H1 (cell line): Measurements from ENCODE around the gene SERPINB1. TPM values are rescaled to one million over a fixed set of nuclear protein-coding genes. Genes with fewer than 3 reads are reported as not detected.

Experiments
- CTCF ChIA-PET: fragments of 300-600 bp; sonication (Branson Sonifier 250); formaldehyde crosslinking; loops from one replicate; lab custom pipeline; 2021; ENCODE audit not compliant: partially characterized antibody; lab: Charles Lee
- POLR2A ChIA-PET: fragments of 300-600 bp; sonication (Branson Sonifier 250); formaldehyde crosslinking; loops from one replicate; lab custom pipeline; 2021; ENCODE audit warnings: inconsistent platforms; ENCODE audit not compliant: partially characterized antibody; lab: Charles Lee
- DNase-seq, 2 experiments: peaks; one replicate each; pipeline versions ENCODE4 v3.0.0 to v3.0.0-alpha.2; 2010 to 2022; ENCODE audit warnings: low spot score in 2 of 2, low read depth in 1 of 2, mixed read lengths in 1 of 2
- FAIRE-seq: peaks from 2 replicates; lab custom pipeline; 2011; peaks lifted over from hg19 to GRCh38; lab: Jason Lieb, UNC
- H2AFZ ChIP-seq: 2 replicates; pipeline ENCODE4 v1.8.1; 2012; ENCODE audit warnings: low read length, inconsistent platforms
- H2AK5ac ChIP-seq: 2 replicates; pipeline ENCODE4 v1.6.1; 2013; ENCODE audit warnings: low read depth, low read length
- H2BK120ac ChIP-seq: replicated peaks from 2 replicates; pipeline ENCODE3; 2013; ENCODE audit warnings: low read depth, low read length, inconsistent platforms
- H2BK12ac ChIP-seq: 2 replicates; pipeline ENCODE4 v1.6.1; 2013; ENCODE audit warnings: low read depth, low read length
- H2BK15ac ChIP-seq: 2 replicates; pipeline ENCODE4 v1.6.1; 2013; ENCODE audit warnings: low read length
- H2BK20ac ChIP-seq: 2 replicates; pipeline ENCODE4 v1.6.1; 2013; ENCODE audit warnings: low read length
- H2BK5ac ChIP-seq: 2 replicates; pipeline ENCODE4 v1.6.1; 2013; ENCODE audit warnings: low read depth, low read length
- H3K14ac ChIP-seq: 2 replicates; pipeline ENCODE4 v1.6.1; 2013; ENCODE audit warnings: inconsistent platforms; ENCODE audit not compliant: insufficient read length
- H3K18ac ChIP-seq: 2 replicates; pipeline ENCODE4 v1.6.1; 2013; ENCODE audit warnings: low read length; ENCODE audit errors: extremely low read depth
- H3K23ac ChIP-seq: 2 replicates; pipeline ENCODE4 v1.6.1; 2013; ENCODE audit warnings: inconsistent platforms; ENCODE audit not compliant: insufficient read length
- H3K23me2 ChIP-seq: 2 replicates; pipeline ENCODE4 v1.6.1; 2013; ENCODE audit warnings: low read depth, low read length
- H3K27ac ChIP-seq: 2 replicates; pipeline ENCODE4 v1.6.1; 2011; ENCODE audit warnings: low read depth, low read length, inconsistent platforms
- H3K27me3 ChIP-seq, 4 experiments: replicated peaks in 1 of 4; 1 replicate in 1 of 4; 2 replicates in 3 of 4; pipeline versions ENCODE4 v1.6.1 to v1.8.1; 2011 to 2013; ENCODE audit warnings: low read length in 3 of 4, mild to moderate bottlenecking in 3 of 4, inconsistent platforms in 2 of 4, mixed read lengths in 2 of 4, moderate library complexity in 1 of 4; ENCODE audit not compliant: control insufficient read depth in 3 of 4, insufficient read depth in 3 of 4; ENCODE audit errors: extremely low read depth in 1 of 4
- H3K36me3 ChIP-seq, 4 experiments: 2 replicates each; pipeline versions ENCODE4 v1.6.1 to v1.8.1; 2011 to 2013; ENCODE audit warnings: mild to moderate bottlenecking in 4 of 4, low read length in 3 of 4, moderate library complexity in 2 of 4, control low read depth in 1 of 4, inconsistent platforms in 1 of 4; ENCODE audit not compliant: insufficient read depth in 4 of 4, control insufficient read depth in 2 of 4
- H3K4ac ChIP-seq: replicated peaks from 2 replicates; pipeline ENCODE3; 2013; ENCODE audit warnings: low read length, low read depth, mixed read lengths, inconsistent platforms; ENCODE audit not compliant: insufficient read length
- H3K4me1 ChIP-seq, 4 experiments: replicated peaks in 1 of 4; 1 replicate in 1 of 4; 2 replicates in 3 of 4; pipeline versions ENCODE4 v1.6.1 to v1.8.1; 2011 to 2013; ENCODE audit warnings: low read length in 3 of 4, inconsistent platforms in 2 of 4, mixed read lengths in 1 of 4; ENCODE audit not compliant: insufficient read depth in 4 of 4, control insufficient read depth in 3 of 4
- H3K4me2 ChIP-seq, 2 experiments: 2 replicates each; pipeline versions ENCODE4 v1.6.1 to v1.8.1; 2011 to 2013; ENCODE audit warnings: low read depth in 2 of 2, low read length in 2 of 2, control low read depth in 1 of 2, inconsistent platforms in 1 of 2, mild to moderate bottlenecking in 1 of 2; ENCODE audit not compliant: insufficient read depth in 1 of 2
- H3K4me3 ChIP-seq, 4 experiments: fragments of 200-600, 300-600 bp in 1 of 4; sonication (generic), shearing (Covaris generic), sonication (Bioruptor Twin) in 1 of 4; 2 replicates each; pipeline versions ENCODE4 v1.5.1 to v1.8.1; 2011 to 2016; ENCODE audit warnings: low read length in 4 of 4, low read depth in 3 of 4, control low read depth in 2 of 4, inconsistent platforms in 2 of 4, mild to moderate bottlenecking in 2 of 4, mixed read lengths in 1 of 4, moderate library complexity in 1 of 4; ENCODE audit not compliant: insufficient read depth in 2 of 4; ENCODE audit errors: extremely low read depth in 1 of 4
- H3K56ac ChIP-seq: replicated peaks from 2 replicates; pipeline ENCODE3; 2013; ENCODE audit warnings: low read depth, mild to moderate bottlenecking, mixed read lengths, low read length, inconsistent platforms; ENCODE audit not compliant: insufficient read length
- H3K79me1 ChIP-seq: 2 replicates; pipeline ENCODE4 v1.6.1; 2013; ENCODE audit warnings: low read depth, low read length, control low read depth
- H3K79me2 ChIP-seq, 2 experiments: 2 replicates each; pipeline versions ENCODE4 v1.6.1 to v1.8.1; 2012 to 2013; ENCODE audit warnings: low read length in 2 of 2, mild to moderate bottlenecking in 2 of 2, inconsistent platforms in 1 of 2; ENCODE audit not compliant: insufficient read depth in 2 of 2, control insufficient read depth in 1 of 2
- H3K9ac ChIP-seq, 4 experiments: replicated peaks in 1 of 4; 1 replicate in 1 of 4; 2 replicates in 3 of 4; pipeline versions ENCODE4 v1.6.1 to v1.8.1; 2011 to 2013; ENCODE audit warnings: low read depth in 3 of 4, low read length in 3 of 4, control low read depth in 2 of 4, mild to moderate bottlenecking in 2 of 4, moderate library complexity in 2 of 4, inconsistent platforms in 1 of 4; ENCODE audit errors: extremely low read depth in 1 of 4
- H3K9me3 ChIP-seq, 2 experiments: 2 replicates each; pipeline versions ENCODE4 v1.6.1 to v1.8.1; 2012 to 2013; ENCODE audit warnings: mild to moderate bottlenecking in 2 of 2, moderate library complexity in 2 of 2, control low read depth in 1 of 2, inconsistent platforms in 1 of 2, low read depth in 1 of 2, low read length in 1 of 2, mixed read lengths in 1 of 2; ENCODE audit not compliant: insufficient read depth in 2 of 2
- H4K20me1 ChIP-seq, 2 experiments: replicated peaks in 1 of 2; 2 replicates each; pipeline versions ENCODE3 to v1.8.1; 2011 to 2013; ENCODE audit warnings: inconsistent platforms in 2 of 2, low read length in 2 of 2, mild to moderate bottlenecking in 1 of 2; ENCODE audit not compliant: insufficient read depth in 2 of 2, control insufficient read depth in 1 of 2
- H4K5ac ChIP-seq: 2 replicates; pipeline ENCODE4 v1.6.1; 2013; ENCODE audit warnings: low read length, low read depth, mixed read lengths, inconsistent platforms; ENCODE audit not compliant: insufficient read length
- H4K8ac ChIP-seq: 2 replicates; pipeline ENCODE4 v1.8.0; 2013; ENCODE audit warnings: mild to moderate bottlenecking, moderate library complexity, low read length, inconsistent platforms; ENCODE audit not compliant: insufficient read depth; ENCODE audit errors: extremely low read depth
- H4K91ac ChIP-seq: replicated peaks from 2 replicates; pipeline ENCODE3; 2013; ENCODE audit warnings: low read length, mixed read lengths, inconsistent platforms; ENCODE audit not compliant: insufficient read length
- POLR2AphosphoS5 ChIP-seq: IDR thresholded peaks from 2 replicates; pipeline ENCODE4 v1.6.1; 2011; ENCODE audit warnings: low read depth, low read length
- WGBS, 2 experiments: shearing (Covaris generic) in 1 of 2; methylation state at CpG; one replicate each; pipeline versions ENCODE4 v1.1.6 to v1.1.7; 2013 to 2015; ENCODE audit warnings: low lambda C conversion rate in 2 of 2, mixed read lengths in 2 of 2, inconsistent platforms in 1 of 2, low coverage in 1 of 2, missing lambda C conversion rate in 1 of 2; ENCODE audit not compliant: insufficient replicate concordance in 2 of 2, insufficient coverage in 1 of 2, insufficient read length in 1 of 2; ENCODE audit errors: extremely low coverage in 1 of 2, missing lambda C conversion rate in 1 of 2; 5-methylcytosine and 5-hydroxymethylcytosine counted together
- polyA plus RNA-seq, 7 experiments: library from polyadenylated mRNA; depleted of rRNA in 3 of 7; stranded (reverse) in 5 of 7; unstranded in 2 of 7; fragments of >200 nt in 5 of 7; fragments of 200-250 nt in 2 of 7; gene quantifications; 1 replicate in 5 of 7; 2 replicates in 1 of 7; 4 replicates in 1 of 7; pipeline versions ENCODE4 v1.2.1 to v1.2.3, GENCODE V29; 2011 to 2013; ENCODE audit warnings: missing spikeins in 2 of 7, mixed read lengths in 2 of 7
- total RNA-seq: library from RNA; stranded (reverse); fragmentation: NEBNext Ultra II Directional; extraction: Animal tissue kit (Norgen Biotek cat#: 25700); gene quantifications from 2 replicates; pipeline ENCODE4 v1.2.1, GENCODE V29; 2021

The SERPINB1 gene
- total and polyA plus RNA-seq, 2 of the 8 experiments (the other 6 are each of a cell fraction or from before 2014, with no cell fraction given), result 8.1 to 17.3 TPM

- Histone ChIP-seq H4K5ac (no peak overlapping the region), H2AFZ (no peak overlapping the region), H3K23me2 (no peaks in the 10 kb centered on the region; the same call in 1 of the 2 replicates), H3K4me1 (no peaks in the 10 kb centered on the region), H3K56ac (no peak overlapping the region), H3K36me3 (no peaks in the 10 kb centered on the region), H3K27me3 (no peaks in the 10 kb centered on the region), H2BK120ac (no peak overlapping the region), H3K79me1 (no peaks in the 10 kb centered on the region), H3K27ac (no peak overlapping the region), H4K8ac (no peak overlapping the region), H3K18ac (no peak overlapping the region), H2AK5ac (no peak overlapping the region), H2BK5ac (no peak overlapping the region), H3K4me2 (no peak overlapping the region), H4K20me1 (no peaks in the 10 kb centered on the region), H3K9me3 (no peaks in the 10 kb centered on the region), H3K14ac (no peak overlapping the region), H2BK20ac (no peak overlapping the region), H2BK12ac (no peak overlapping the region), H3K9ac (no peak overlapping the region), H4K91ac (no peak overlapping the region), H2BK15ac (no peak overlapping the region), H3K23ac (no peak overlapping the region), H3K4ac (no peak overlapping the region), H3K4me3 (no peak overlapping the region), H3K79me2 (no peaks in the 10 kb centered on the region)
- no peak for DNase-seq
- no peak for TF ChIP-seq POLR2AphosphoS5
- FAIRE-seq, result no peak
- ChIA-PET POLR2A (interaction anchor here (1.0 kb wide), 1 partner anchor 23 kb away, joined by 4 read pairs; no protein-coding TSS in a partner anchor), CTCF (interaction anchor here (1.1 to 1.6 kb wide), 2 partner anchors 18 to 37 kb away, joined by 4 to 6 read pairs; no protein-coding TSS in a partner anchor)
- WGBS, 2 experiments, result 85% methylated on average over 2 of the region's 2 CpGs; no CpG with 5 or more reads in 1 of the 2 experiments
These were observed 32.6 kb downstream of the SERPINB1 start for GRCh38 chr6:2809015-2809414.
